Naive thymus-derived CD8-positive, alpha-beta T cell (primary cell): ENCODE results near the gene NR3C1. TPM values are rescaled to one million over a fixed set of nuclear protein-coding genes. Genes with fewer than 3 reads are reported as not detected.

Experiments
- ATAC-seq, 2 donors: fragments of 150-1000 bp; cut with Tn5 transposase in 1 of 2; sonication (Bioruptor Pico), chemical (Tn5 transposase) in 1 of 2; 1 replicate in 1 of 2; 2 replicates in 1 of 2; pipeline ENCODE4 v1.10.0; 2021; ENCODE audit warnings: mild to moderate bottlenecking in 2 of 2, moderate library complexity in 2 of 2
- POLR2A ChIA-PET: fragments of 350-600 bp; sonication (Branson Sonifier 250); formaldehyde crosslinking; loops from one replicate; lab custom pipeline; 2021; ENCODE audit warnings: antibody characterized with exemption; lab: Charles Lee
- DNase-seq, 10 donors: peaks; one replicate each; pipeline versions ENCODE4 v3.0.0 to v3.0.0-alpha.2; 2020 to 2022
- H3K27ac Mint-ChIP-seq, 10 donors: one replicate each; pipeline ENCODE4 v1.8.0; 2020 to 2022; ENCODE audit warnings: mild to moderate bottlenecking in 10 of 10, mixed read lengths in 10 of 10, moderate library complexity in 4 of 10, inconsistent platforms in 1 of 10
- H3K27me3 Mint-ChIP-seq, 5 donors: one replicate each; pipeline ENCODE4 v1.8.0; 2021 to 2022; ENCODE audit warnings: mixed read lengths in 5 of 5
- H3K36me3 Mint-ChIP-seq, 3 donors: one replicate each; pipeline ENCODE4 v1.8.0; 2020 to 2022; ENCODE audit warnings: mixed read lengths in 3 of 3, mild to moderate bottlenecking in 2 of 3, inconsistent platforms in 1 of 3
- H3K4me1 Mint-ChIP-seq, 4 donors: one replicate each; pipeline ENCODE4 v1.8.0; 2021 to 2022; ENCODE audit warnings: mixed read lengths in 4 of 4
- H3K4me3 Mint-ChIP-seq, 10 donors: one replicate each; pipeline ENCODE4 v1.8.0; 2020 to 2022; ENCODE audit warnings: mild to moderate bottlenecking in 10 of 10, mixed read lengths in 10 of 10, moderate library complexity in 6 of 10, inconsistent platforms in 1 of 10
- H3K9me3 Mint-ChIP-seq, 9 donors: one replicate each; pipeline ENCODE4 v1.8.0; 2020 to 2022; ENCODE audit warnings: mixed read lengths in 9 of 9, mild to moderate bottlenecking in 3 of 9, inconsistent platforms in 1 of 9, moderate library complexity in 1 of 9
- polyA plus RNA-seq, 3 donors: library from polyadenylated mRNA; unstranded; fragments of 300-500 nt; fragmentation: Illumina TruSeq; gene quantifications; one replicate each; pipeline ENCODE4 v1.2.3, GENCODE V29; 2021
- total RNA-seq, 8 experiments: library from RNA in 2 of 8; stranded (reverse) in 2 of 8; gene quantifications; one replicate each; pipeline ENCODE4 v1.2.3 and lab custom pipeline; 2021 to 2026

NR3C1 gene
- total and polyA plus RNA-seq, 5 experiments from 2014 or later, result 60.2 to 133 (median 83.9) TPM

DNA sequence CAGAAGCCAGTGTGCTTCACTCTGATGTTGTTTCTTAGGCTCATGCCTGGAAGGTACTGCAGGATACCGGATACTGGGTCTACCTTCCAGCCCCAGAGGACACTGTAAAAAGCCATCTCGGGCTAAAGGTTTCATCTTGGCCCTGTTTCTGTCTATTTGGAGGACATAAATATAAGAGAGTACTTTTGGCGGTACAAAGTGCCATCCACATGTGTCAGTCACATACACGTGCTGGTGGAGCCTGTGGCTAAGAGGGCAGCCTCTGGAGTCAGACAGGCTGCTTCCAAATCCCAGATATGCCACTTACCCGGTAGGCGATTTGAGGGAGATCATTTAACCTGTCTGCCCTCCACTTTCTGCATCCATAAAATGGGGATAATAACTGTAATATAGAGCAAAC is 160.4 kb downstream of the NR3C1 start:
- no peak for DNase-seq
- no peak overlapping the region for H3K27ac Mint-ChIP-seq
- ATAC-seq, result no peak
- peaks cover 0 to 5% (median 2%) of the 10 kb centered on the region in 3 donors for H3K36me3 Mint-ChIP-seq
- H3K4me1 Mint-ChIP-seq, result no peaks in the 10 kb centered on the region
- H3K27me3 Mint-ChIP-seq, result no peaks in the 10 kb centered on the region
- no peak overlapping the region for H3K4me3 Mint-ChIP-seq
- POLR2A ChIA-PET, result interaction anchor here (0.6 kb wide), 1 partner anchor 394 kb away, joined by 3 read pairs; no protein-coding TSS in a partner anchor
- H3K9me3 Mint-ChIP-seq, result peaks cover 0 to 19% (median 5%) of the 10 kb centered on the region in 9 donors

GRCh38 chr5:143241892-143242291 is 161.6 kb downstream of the NR3C1 start:
- H3K4me1 Mint-ChIP-seq, result no peaks in the 10 kb centered on the region
- peaks cover 0 to 5% (median 2%) of the 10 kb centered on the region in 3 donors for H3K36me3 Mint-ChIP-seq
- H3K4me3 Mint-ChIP-seq, result no peak overlapping the region
- no peak for DNase-seq
- POLR2A ChIA-PET, result no interaction called here
- H3K9me3 Mint-ChIP-seq, result peaks cover 0 to 19% (median 5%) of the 10 kb centered on the region in 9 donors
- H3K27me3 Mint-ChIP-seq, result no peaks in the 10 kb centered on the region
- H3K27ac Mint-ChIP-seq, result no peak overlapping the region
- ATAC-seq, result no peak

DNA sequence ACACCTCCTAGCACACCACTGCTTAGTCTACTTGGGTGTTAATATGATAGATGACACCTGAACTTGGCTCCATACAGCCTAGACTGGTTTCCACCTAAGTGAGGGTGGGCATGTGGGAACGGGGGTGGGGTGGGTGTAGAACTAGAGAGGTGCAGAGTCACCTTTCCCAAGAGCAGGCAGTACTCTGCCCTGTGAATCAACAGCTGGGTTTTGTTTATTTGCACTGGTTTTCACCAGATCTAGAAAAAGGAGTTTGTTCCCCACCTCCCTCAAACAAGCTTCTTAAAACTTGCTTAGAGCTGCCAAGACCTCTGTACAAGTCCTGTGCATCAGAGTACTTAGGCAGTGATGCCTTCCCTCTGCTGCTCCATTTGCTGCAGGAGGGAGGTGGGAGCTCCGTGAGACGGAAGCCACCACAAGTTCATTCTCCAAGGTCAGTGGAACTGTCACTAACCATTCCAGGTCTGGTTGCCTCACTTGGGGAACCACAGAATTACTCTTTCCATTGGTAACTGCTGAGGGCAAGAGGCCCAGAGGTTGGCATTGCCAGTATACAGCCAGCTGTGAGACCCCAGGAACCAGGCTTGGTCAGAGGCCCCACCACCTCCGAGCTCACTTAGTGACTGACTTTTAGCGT is 163.5 kb downstream of the NR3C1 start:
- H3K9me3 Mint-ChIP-seq, result peaks cover 0 to 9% (median 0%) of the 10 kb centered on the region in 9 donors
- H3K27me3 Mint-ChIP-seq, result no peaks in the 10 kb centered on the region
- peak overlapping the region in 1 of 10 donors; percentile 30 for H3K4me3 Mint-ChIP-seq
- DNase-seq, result no peak
- ATAC-seq, result no peak
- H3K27ac Mint-ChIP-seq, result no peak overlapping the region
- no peaks in the 10 kb centered on the region for H3K4me1 Mint-ChIP-seq
- POLR2A ChIA-PET, result interaction anchor here (0.8 to 1.3 kb wide), 2 partner anchors 11 to 19 kb away, joined by 3 to 4 read pairs; no protein-coding TSS in a partner anchor
- peaks cover 0 to 3% (median 0%) of the 10 kb centered on the region in 3 donors for H3K36me3 Mint-ChIP-seq

DNA sequence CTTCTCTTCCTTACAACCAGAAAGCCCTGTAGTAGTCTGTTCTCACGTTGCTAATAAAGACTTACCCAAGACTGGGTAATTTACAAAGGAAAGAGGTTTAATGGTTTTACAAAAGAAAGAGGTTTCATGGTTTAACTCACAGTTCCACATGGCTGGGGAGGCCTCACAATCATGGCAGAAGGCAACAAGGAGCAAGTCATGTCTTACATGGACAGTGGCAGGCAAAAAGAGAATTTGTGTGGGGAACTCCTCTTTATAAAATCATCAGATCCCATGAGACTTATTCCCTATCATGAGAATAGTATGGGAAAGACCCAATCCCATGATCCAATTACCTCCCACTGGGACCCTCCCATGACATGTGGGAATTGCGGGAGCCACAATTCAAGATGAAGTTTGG is 164.9 kb downstream of the NR3C1 start:
- Mint-ChIP-seq H3K4me1 (no peaks in the 10 kb centered on the region), H3K36me3 (peaks cover 0 to 3% (median 0%) of the 10 kb centered on the region in 3 donors), H3K27ac (no peak overlapping the region)

DNA sequence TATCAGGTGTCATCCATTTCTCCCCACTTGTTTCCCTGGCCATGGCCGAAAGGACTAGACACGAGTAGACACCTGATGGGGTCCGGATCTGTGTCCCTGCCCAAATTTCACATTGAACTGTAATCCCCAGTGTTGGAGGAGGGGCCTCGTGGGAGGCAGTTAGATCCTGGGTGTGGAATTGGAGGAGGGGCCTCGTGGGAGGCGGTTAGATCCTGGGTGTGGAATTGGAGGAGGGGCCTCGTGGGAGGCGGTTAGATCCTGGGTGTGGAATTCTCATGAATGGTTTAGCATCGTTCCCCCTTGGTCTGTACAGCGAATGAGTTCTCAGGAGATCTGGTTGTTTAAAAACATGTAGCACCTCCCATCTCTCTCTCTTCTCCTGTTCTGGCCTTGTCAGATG is 165.8 kb downstream of the NR3C1 start:
- H3K9me3 Mint-ChIP-seq, result no peaks in the 10 kb centered on the region
- H3K27ac Mint-ChIP-seq, result no peak overlapping the region
- ATAC-seq (no peak), DNase-seq (no peak)
- no peak overlapping the region for H3K4me3 Mint-ChIP-seq
- POLR2A ChIA-PET, result no interaction called here
- H3K36me3 Mint-ChIP-seq, result peaks cover 0 to 3% (median 0%) of the 10 kb centered on the region in 3 donors
- H3K27me3 Mint-ChIP-seq, result peaks cover 0 to 3% (median 0%) of the 10 kb centered on the region in 5 donors
- H3K4me1 Mint-ChIP-seq, result no peaks in the 10 kb centered on the region

More for the DNA sequence above, 164.9 kb downstream of the NR3C1 start:
- ATAC-seq (no peak), DNase-seq (no peak)
- POLR2A ChIA-PET, result interaction anchor here (0.7 kb wide), 1 partner anchor 17 kb away, joined by 4 read pairs; no protein-coding TSS in a partner anchor
- Mint-ChIP-seq H3K27me3 (peaks cover 0 to 3% (median 0%) of the 10 kb centered on the region in 5 donors), H3K9me3 (no peaks in the 10 kb centered on the region), H3K4me3 (no peak overlapping the region)

- Mint-ChIP-seq H3K27me3 (peaks cover 0 to 3% (median 0%) of the 10 kb centered on the region in 5 donors), H3K27ac (no peak overlapping the region), H3K36me3 (peaks cover 0 to 3% (median 0%) of the 10 kb centered on the region in 3 donors), H3K4me1 (no peaks in the 10 kb centered on the region), H3K9me3 (no peaks in the 10 kb centered on the region), H3K4me3 (no peak overlapping the region)
- POLR2A ChIA-PET, result no interaction called here
- DNase-seq (no peak), ATAC-seq (no peak)
Observed at GRCh38 chr5:143236682-143237081, 166.8 kb downstream of the NR3C1 start.

- H3K36me3 Mint-ChIP-seq, result peaks cover 0 to 3% (median 0%) of the 10 kb centered on the region in 3 donors
- peaks cover 0 to 3% (median 0%) of the 10 kb centered on the region in 5 donors for H3K27me3 Mint-ChIP-seq
- H3K4me1 Mint-ChIP-seq, result peaks cover 0 to 7% (median 5%) of the 10 kb centered on the region in 4 donors
- POLR2A ChIA-PET, result interaction anchor here (0.7 kb wide), 1 partner anchor 233 kb away, joined by 4 read pairs; no protein-coding TSS in a partner anchor
- ATAC-seq, result no peak
- DNase-seq, result no peak
- no peaks in the 10 kb centered on the region for H3K9me3 Mint-ChIP-seq
- H3K27ac Mint-ChIP-seq, result peak overlapping the region in 1 of 10 donors; percentile 48
- no peak overlapping the region for H3K4me3 Mint-ChIP-seq
Observed at GRCh38 chr5:143235423-143235822, 168.1 kb downstream of the NR3C1 start.

GRCh38 chr5:143234162-143234842 is 169.2 kb downstream of the NR3C1 start:
- ATAC-seq (no peak), DNase-seq (no peak)
- H3K4me1 Mint-ChIP-seq, result peaks cover 7 to 18% (median 17%) of the 10 kb centered on the region in 4 donors
- POLR2A ChIA-PET, result no interaction called here
- peak overlapping the region in 1 of 10 donors; percentile 6 for H3K27ac Mint-ChIP-seq
- no peaks in the 10 kb centered on the region for H3K9me3 Mint-ChIP-seq
- H3K36me3 Mint-ChIP-seq, result peaks cover 0 to 3% (median 0%) of the 10 kb centered on the region in 3 donors
- no peak overlapping the region for H3K4me3 Mint-ChIP-seq
- H3K27me3 Mint-ChIP-seq, result peaks cover 0 to 3% (median 0%) of the 10 kb centered on the region in 5 donors

DNA sequence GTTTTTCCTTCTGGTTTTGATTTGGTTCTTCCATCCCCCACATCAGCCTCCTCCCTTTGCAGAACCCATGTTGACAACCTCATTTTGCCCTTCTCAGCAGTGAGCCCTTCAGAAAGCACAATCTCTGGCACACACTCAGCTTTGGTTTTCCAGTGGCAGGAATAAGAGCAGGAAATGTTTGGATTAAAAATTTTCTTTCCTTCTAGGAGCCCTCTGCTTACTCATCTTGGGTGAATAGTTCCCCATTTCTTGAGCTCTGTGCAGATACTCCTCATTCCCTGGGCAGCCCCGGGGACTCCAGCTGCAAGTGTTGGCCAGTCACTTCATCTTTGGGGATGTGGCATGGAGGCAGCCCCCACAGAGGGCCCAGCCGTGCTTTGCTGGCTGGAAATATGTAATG is 170.5 kb downstream of the NR3C1 start:
- H3K36me3 Mint-ChIP-seq, result peaks cover 0 to 3% (median 0%) of the 10 kb centered on the region in 3 donors
- POLR2A ChIA-PET, result no interaction called here
- H3K27me3 Mint-ChIP-seq, result peaks cover 0 to 3% (median 0%) of the 10 kb centered on the region in 5 donors
- no peak overlapping the region for H3K27ac Mint-ChIP-seq
- DNase-seq, result no peak
- no peak for ATAC-seq
- no peak overlapping the region for H3K4me3 Mint-ChIP-seq
- peaks cover 8 to 28% (median 22%) of the 10 kb centered on the region in 4 donors for H3K4me1 Mint-ChIP-seq
- H3K9me3 Mint-ChIP-seq, result no peaks in the 10 kb centered on the region

DNA sequence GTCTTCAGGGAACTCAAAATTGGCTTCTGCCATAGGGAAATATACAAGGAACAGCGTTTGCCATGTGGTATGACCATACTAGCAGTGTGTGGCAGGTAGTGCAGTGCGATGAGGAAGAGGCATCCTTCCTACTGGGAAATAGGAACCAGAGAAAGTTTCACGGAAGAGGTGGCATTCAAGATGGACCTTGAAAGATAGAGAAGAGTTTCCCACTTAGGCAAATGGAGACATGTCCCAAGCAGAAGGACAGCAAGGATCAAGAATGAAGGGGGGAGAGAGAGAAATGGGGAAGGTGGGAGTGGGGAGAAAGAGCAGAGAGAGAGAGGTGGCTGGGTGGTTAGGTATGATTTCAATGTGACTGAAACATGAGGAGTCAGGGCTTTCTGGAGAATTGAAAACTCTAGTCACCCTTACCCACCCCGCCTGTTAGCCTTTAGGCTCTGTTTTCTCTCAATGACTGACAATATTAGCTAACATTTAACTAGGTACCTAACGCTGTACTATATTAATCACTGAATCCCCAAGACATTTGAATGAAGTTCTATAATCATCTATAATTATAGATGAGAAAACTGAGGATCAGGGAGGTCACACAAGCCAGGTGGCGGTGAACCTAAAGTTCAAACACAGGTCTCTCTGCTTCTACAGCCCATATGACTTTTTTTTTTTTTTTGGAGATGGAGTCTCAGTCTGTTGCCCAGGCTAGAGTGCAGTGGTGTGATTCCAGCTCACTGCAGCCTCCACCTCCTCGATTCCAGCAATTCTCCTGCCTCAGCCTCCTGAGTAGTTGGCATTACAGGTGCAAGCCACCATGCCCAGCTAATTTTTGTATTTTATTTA is 171.3 kb downstream of the NR3C1 start:
- POLR2A ChIA-PET, result no interaction called here

DNA sequence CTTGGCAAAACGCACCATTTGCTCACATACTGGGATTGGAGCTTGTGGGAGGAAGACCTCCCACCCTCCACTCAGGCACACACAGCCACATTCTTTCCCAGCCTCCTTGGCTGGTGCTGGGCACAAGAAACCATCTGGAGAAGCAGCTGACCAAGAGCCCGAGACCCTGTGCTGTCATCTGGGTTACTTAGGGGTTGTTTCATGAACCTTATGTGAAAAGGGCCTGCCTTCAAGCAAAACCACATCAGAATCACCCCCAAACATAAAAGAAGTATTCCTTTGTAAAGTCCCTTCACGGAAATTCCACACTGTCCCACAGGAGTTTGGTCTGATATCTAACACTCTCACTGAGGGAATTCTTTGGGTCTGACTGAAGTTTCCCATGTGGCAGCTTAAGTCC is 172.1 kb downstream of the NR3C1 start:
- DNase-seq, result no peak
- POLR2A ChIA-PET, result no interaction called here
- ATAC-seq, result no peak
- Mint-ChIP-seq H3K4me3 (no peak overlapping the region), H3K36me3 (peaks cover 0 to 3% (median 0%) of the 10 kb centered on the region in 3 donors), H3K4me1 (peaks cover 8 to 31% (median 24%) of the 10 kb centered on the region in 4 donors), H3K27me3 (peaks cover 0 to 3% (median 0%) of the 10 kb centered on the region in 5 donors), H3K27ac (peak overlapping the region in 2 of 10 donors; percentile 48 to 95), H3K9me3 (no peaks in the 10 kb centered on the region)

More for the DNA sequence above, 171.3 kb downstream of the NR3C1 start:
- peak overlapping the region in 3 of 10 donors; percentile 3 to 64 (median 64) for H3K27ac Mint-ChIP-seq
- H3K36me3 Mint-ChIP-seq, result peaks cover 0 to 3% (median 0%) of the 10 kb centered on the region in 3 donors
- H3K9me3 Mint-ChIP-seq, result no peaks in the 10 kb centered on the region
- H3K4me3 Mint-ChIP-seq, result no peak overlapping the region
- H3K4me1 Mint-ChIP-seq, result peaks cover 8 to 31% (median 24%) of the 10 kb centered on the region in 4 donors
- DNase-seq (no peak), ATAC-seq (no peak)
- peaks cover 0 to 3% (median 0%) of the 10 kb centered on the region in 5 donors for H3K27me3 Mint-ChIP-seq

GRCh38 chr5:143230676-143230996 is 172.8 kb downstream of the NR3C1 start:
- DNase-seq (no peak), ATAC-seq (no peak)
- Mint-ChIP-seq H3K9me3 (no peaks in the 10 kb centered on the region), H3K27me3 (peaks cover 0 to 3% (median 0%) of the 10 kb centered on the region in 5 donors), H3K4me3 (peak overlapping the region in 2 of 10 donors; percentile 3 to 74), H3K27ac (peak overlapping the region in 7 of 10 donors; percentile 43 to 95 (median 68)), H3K4me1 (peaks cover 8 to 31% (median 24%) of the 10 kb centered on the region in 4 donors), H3K36me3 (peaks cover 0 to 5% (median 0%) of the 10 kb centered on the region in 3 donors)
- POLR2A ChIA-PET, result no interaction called here
